OCI-LY7 (cell line): Measurements from ENCODE around the gene NHERF2. TPM values are rescaled to one million over a fixed set of nuclear protein-coding genes. Genes with fewer than 3 reads are reported as not detected.

Experiments used
- BruUV-seq: library from RNA; stranded (reverse); fragments of 400-500 nt; replicated peaks from 2 replicates; lab custom pipeline; 2021; lab: Mats Ljungman, UMichigan
- CTCF ChIA-PET: fragments of 300-600 bp; sonication (Branson Sonifier 250); formaldehyde crosslinking; loops from one replicate; lab custom pipeline; 2022; ENCODE audit warnings: antibody characterized with exemption; ENCODE audit not compliant: unreplicated experiment; lab: Charles Lee
- POLR2A ChIA-PET: fragments of 300-600 bp; sonication (Branson Sonifier 250); formaldehyde crosslinking; loops from one replicate; lab custom pipeline; 2022; ENCODE audit warnings: antibody characterized with exemption; lab: Charles Lee
- DNase-seq: peaks from one replicate; pipeline ENCODE4 v3.0.0-alpha.2; 2015; ENCODE audit warnings: low spot score
- H2AFZ ChIP-seq: fragments of 200-600 bp; sonication (generic), shearing (Covaris generic); 2 replicates; pipeline ENCODE4 v1.6.1; 2014; ENCODE audit warnings: mild to moderate bottlenecking, antibody characterized with exemption, low read length, moderate library complexity
- H3K27ac ChIP-seq: fragments of 200-600 bp; sonication (generic); 2 replicates; pipeline ENCODE4 v1.5.1; 2014; ENCODE audit warnings: mixed run types, low read depth, mild to moderate bottlenecking, moderate library complexity, low read length, inconsistent platforms; ENCODE audit not compliant: poor library complexity, severe bottlenecking
- H3K36me3 ChIP-seq: fragments of 200-600 bp; sonication (generic); 2 replicates; pipeline ENCODE4 v1.6.1; 2014; ENCODE audit warnings: mild to moderate bottlenecking, antibody characterized with exemption, low read length, moderate library complexity, mixed read lengths; ENCODE audit not compliant: insufficient read depth
- H3K4me1 ChIP-seq: fragments of 200-600 bp; sonication (generic); 2 replicates; pipeline ENCODE4 v1.5.1; 2014; ENCODE audit warnings: mild to moderate bottlenecking, low read length; ENCODE audit not compliant: insufficient read depth, poor library complexity, severe bottlenecking
- H3K4me2 ChIP-seq: fragments of 200-600 bp; sonication (generic); 2 replicates; pipeline ENCODE4 v1.6.1; 2014; ENCODE audit warnings: mild to moderate bottlenecking, low read length
- H3K4me3 ChIP-seq: fragments of 200-600 bp; sonication (generic); 2 replicates; pipeline ENCODE4 v1.5.1; 2014; ENCODE audit warnings: mild to moderate bottlenecking, low read depth, low read length; ENCODE audit not compliant: poor library complexity, severe bottlenecking
- H3K79me2 ChIP-seq: fragments of 200-600 bp; sonication (generic); 2 replicates; pipeline ENCODE4 v1.6.1; 2016; ENCODE audit warnings: low read depth, mild to moderate bottlenecking, low read length, moderate library complexity, mixed read lengths; ENCODE audit not compliant: insufficient read depth
- H3K9me2 ChIP-seq: fragments of 200-600 bp; sonication (generic); 2 replicates; pipeline ENCODE4 v1.6.1; 2016; ENCODE audit warnings: mild to moderate bottlenecking, low read length, mixed read lengths; ENCODE audit not compliant: insufficient read depth
- H3K9me3 ChIP-seq: fragments of 200-600 bp; sonication (generic); 2 replicates; pipeline ENCODE4 v1.6.1; 2014; ENCODE audit warnings: mild to moderate bottlenecking, mixed run types, low read length, mixed read lengths
- H4K20me1 ChIP-seq: fragments of 200-600 bp; sonication (generic); 2 replicates; pipeline ENCODE4 v1.6.1; 2014; ENCODE audit warnings: mild to moderate bottlenecking, antibody characterized with exemption, low read length, moderate library complexity, mixed read lengths; ENCODE audit not compliant: insufficient read depth
- EZH2phosphoT487 ChIP-seq: fragments of 200-600 bp; sonication (generic); IDR thresholded peaks from 2 replicates; pipeline ENCODE4 v1.6.1; 2018; ENCODE audit warnings: low read depth, borderline replicate concordance, mild to moderate bottlenecking, mixed run types, antibody characterized with exemption, low read length, moderate library complexity, mixed read lengths
- intact Hi-C: fragments of 100-400 bp; cut with micrococcal nuclease; formaldehyde crosslinking; loops from one replicate; pipeline ENCODE4 v1.10.0; 2022; ENCODE audit not compliant: unreplicated experiment
- total RNA-seq, 2 experiments: library from RNA; depleted of rRNA in 1 of 2; stranded (reverse); fragments of >200 nt in 1 of 2; shearing (Covaris generic) in 1 of 2; gene quantifications; 2 replicates each; pipeline ENCODE4 v1.2.3, GENCODE V29; 2014 to 2022
- TF ChIP-seq, protein P1 (sequence below): fragments of 200-600 bp; sonication (generic); conservative IDR thresholded peaks from 2 replicates; pipeline ENCODE4 v1.5.1; 2014; ENCODE audit warnings: mild to moderate bottlenecking, antibody characterized with exemption, low read length, moderate library complexity, mixed read lengths

NHERF2 gene
- total RNA-seq, 2 experiments from 2014 or later = 0.27 TPM; not detected in 1

DNA sequence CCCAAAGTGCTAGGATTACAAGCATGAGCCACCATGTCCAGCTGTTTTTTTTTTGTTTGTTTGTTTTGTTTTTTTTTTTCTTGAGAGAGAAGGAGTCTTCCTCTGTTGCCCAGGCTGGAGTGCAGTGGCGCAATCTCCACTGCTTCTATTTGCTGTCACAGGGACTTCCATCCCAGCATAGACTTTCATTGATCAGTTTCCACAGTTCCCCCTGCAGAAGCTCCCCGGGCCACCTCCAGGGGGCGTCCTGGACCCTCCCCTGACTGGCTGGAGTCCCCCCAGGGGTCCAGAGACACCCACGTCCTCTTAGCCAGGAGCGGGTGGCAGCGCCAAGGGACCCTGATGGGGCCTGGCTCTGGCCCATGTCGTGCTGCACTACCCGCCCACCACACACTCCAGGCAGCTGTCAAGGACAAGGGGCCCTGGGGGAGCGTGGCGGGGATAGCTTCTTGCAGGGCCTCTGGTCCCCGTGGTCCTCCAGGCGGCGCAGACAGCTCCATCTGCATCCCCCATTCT, 10.2 kb upstream of the NHERF2 start:
- no peaks in the 10 kb centered on the region for H3K9me3 ChIP-seq
- intact Hi-C loops = no loop called here
- BruUV-seq = no TSS peak
- H3K9me2 ChIP-seq = no peaks in the 10 kb centered on the region
- no peaks in the 10 kb centered on the region for H4K20me1 ChIP-seq
- CTCF ChIA-PET = no interaction called here
- H3K4me3 ChIP-seq = no peak overlapping the region
- H3K4me2 ChIP-seq = no peak overlapping the region
- no peak overlapping the region for H2AFZ ChIP-seq
- no peaks in the 10 kb centered on the region for H3K36me3 ChIP-seq
- no peak overlapping the region for H3K27ac ChIP-seq
- POLR2A ChIA-PET = interaction anchor here (0.6 kb wide), 2 partner anchors 41 to 198 kb away, joined by 3 read pairs; partner anchors contain the start of gene PGP
- H3K79me2 ChIP-seq = no peaks in the 10 kb centered on the region
- TF ChIP-seq, protein P1, sequence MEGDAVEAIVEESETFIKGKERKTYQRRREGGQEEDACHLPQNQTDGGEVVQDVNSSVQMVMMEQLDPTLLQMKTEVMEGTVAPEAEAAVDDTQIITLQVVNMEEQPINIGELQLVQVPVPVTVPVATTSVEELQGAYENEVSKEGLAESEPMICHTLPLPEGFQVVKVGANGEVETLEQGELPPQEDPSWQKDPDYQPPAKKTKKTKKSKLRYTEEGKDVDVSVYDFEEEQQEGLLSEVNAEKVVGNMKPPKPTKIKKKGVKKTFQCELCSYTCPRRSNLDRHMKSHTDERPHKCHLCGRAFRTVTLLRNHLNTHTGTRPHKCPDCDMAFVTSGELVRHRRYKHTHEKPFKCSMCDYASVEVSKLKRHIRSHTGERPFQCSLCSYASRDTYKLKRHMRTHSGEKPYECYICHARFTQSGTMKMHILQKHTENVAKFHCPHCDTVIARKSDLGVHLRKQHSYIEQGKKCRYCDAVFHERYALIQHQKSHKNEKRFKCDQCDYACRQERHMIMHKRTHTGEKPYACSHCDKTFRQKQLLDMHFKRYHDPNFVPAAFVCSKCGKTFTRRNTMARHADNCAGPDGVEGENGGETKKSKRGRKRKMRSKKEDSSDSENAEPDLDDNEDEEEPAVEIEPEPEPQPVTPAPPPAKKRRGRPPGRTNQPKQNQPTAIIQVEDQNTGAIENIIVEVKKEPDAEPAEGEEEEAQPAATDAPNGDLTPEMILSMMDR = peak; percentile 76
- TF ChIP-seq EZH2phosphoT487 = no peak
- peak; percentile 29 for DNase-seq
- no peaks in the 10 kb centered on the region for H3K4me1 ChIP-seq

DNA sequence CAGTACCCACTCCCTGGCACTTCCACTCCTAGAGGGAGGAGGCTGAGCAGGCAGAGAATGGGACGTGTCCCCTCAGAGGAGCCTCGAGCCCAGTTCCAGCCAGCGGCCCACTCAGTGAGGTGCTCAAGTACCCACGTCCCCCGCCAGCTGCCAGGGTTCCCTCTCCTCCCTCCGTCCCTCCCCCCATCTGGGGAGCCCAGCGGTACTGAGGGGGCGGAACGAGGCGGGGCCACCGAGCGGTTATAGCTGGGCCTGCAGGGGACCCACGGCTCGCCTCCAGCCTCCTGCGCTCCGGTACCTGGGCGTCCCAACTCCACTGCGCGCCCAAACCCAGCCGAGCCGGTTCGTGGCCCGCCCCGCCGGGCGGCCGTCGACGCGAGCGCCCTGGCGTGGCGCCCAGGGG, 7.2 kb upstream of the NHERF2 start, which contains the start of gene NPW:
Gene NPW, plus strand, starts transcription at position 268 of the 403 bp plus-strand sequence.
- Histone ChIP-seq H3K9me3 (no peaks in the 10 kb centered on the region), H3K4me1 (peaks cover 13% of the 10 kb centered on the region), H3K4me2 (no peak within 1 kb of the TSS; the same call in 1 of the 2 replicates), H3K36me3 (no peaks in the 10 kb centered on the region), H2AFZ (no peak within 1 kb of the TSS), H3K4me3 (no peak within 1 kb of the TSS), H3K9me2 (no peaks in the 10 kb centered on the region), H3K27ac (no peak within 1 kb of the TSS), H4K20me1 (no peaks in the 10 kb centered on the region), H3K79me2 (no peaks in the 10 kb centered on the region)
- intact Hi-C loops = no loop called here
- CTCF ChIA-PET = no interaction called here
- BruUV-seq = no TSS peak
- TF ChIP-seq EZH2phosphoT487 = no peak
- TF ChIP-seq, protein P1 = no peak
- DNase-seq = peak; percentile 16
- POLR2A ChIA-PET = no interaction called here
